Neural progenitor cell (in vitro differentiated cells): ENCODE results near the gene GLIS2.

Source experiments
- CTCF ChIP-seq: fragments of 200-600 bp; sonication (generic); IDR thresholded peaks from 2 replicates; pipeline ENCODE4 v1.5.1; 2017; ENCODE audit warnings: antibody characterized with exemption, mild to moderate bottlenecking
- EZH2 ChIP-seq: fragments of 200-600 bp; sonication (generic); IDR thresholded peaks from 2 replicates; pipeline ENCODE4 v1.6.1; 2017; ENCODE audit warnings: antibody characterized with exemption, mild to moderate bottlenecking, moderate library complexity

DNA sequence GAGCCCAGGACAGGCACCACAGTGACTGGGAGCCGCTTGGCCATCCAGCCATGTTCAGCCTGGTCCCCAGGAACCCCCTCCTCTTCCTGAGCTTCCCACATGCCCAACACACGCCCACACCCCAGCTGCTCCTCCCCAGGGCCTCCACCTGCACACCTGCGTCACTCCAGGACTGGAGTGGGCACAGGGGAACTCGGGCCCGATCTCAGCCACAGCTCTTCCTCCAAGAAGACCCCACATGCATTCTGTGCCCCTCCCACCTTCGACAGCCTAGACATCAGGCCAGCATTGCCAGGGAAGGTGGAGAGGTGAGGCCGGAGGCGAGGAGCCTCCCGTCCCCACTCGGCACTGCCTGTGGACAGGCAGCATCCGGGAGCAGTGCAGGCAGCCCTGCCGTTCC is 49.7 kb downstream of the GLIS2 start:
- TF ChIP-seq CTCF (no peak), EZH2 (no peak)
